ENCODE measurements around the gene TMIGD1.

TMIGD1 gene

GRCh38 chr17:30380643-30381339 lies 46.9 kb upstream of the TMIGD1 start:
- Histone ChIP-seq H3K36me3 (replicated peaks; ENCODE audit: insufficient read depth, low read length) (no peaks in the 10 kb centered on the region), H3K9me2 (replicated peaks; ENCODE audit: insufficient read depth, low read length) (no peaks in the 10 kb centered on the region), H3K9ac (ENCODE audit: low read length) (no peak overlapping the region), H4K20me1 (ENCODE audit: insufficient read depth, low read length) (no peaks in the 10 kb centered on the region), H2AFZ (ENCODE audit: low read length) (no peak overlapping the region), H3F3A (ENCODE audit: insufficient read depth, low read length) (peaks cover 8% of the 10 kb centered on the region; the same call in 1 of the 2 replicates), H3K4me3 (ENCODE audit: low read length) (no peak overlapping the region), H3K9me3 (replicated peaks; ENCODE audit: insufficient read depth, low read length) (no peaks in the 10 kb centered on the region), H3K27ac (ENCODE audit: low read length) (no peak overlapping the region), H3K27me3 (replicated peaks; ENCODE audit: insufficient read depth, low read length) (no peaks in the 10 kb centered on the region), H3K4me2 (ENCODE audit: low read depth, low read length) (peak overlapping the region; percentile 57), H3K79me2 (ENCODE audit: low read length) (peaks cover 19% of the 10 kb centered on the region), H3K4me1 (ENCODE audit: low read length) (peaks cover 30% of the 10 kb centered on the region)
- TF ChIP-seq CTCF (IDR thresholded peaks at IDR 0.05; ENCODE audit: low read length) (no peak), EZH2 (optimal IDR thresholded peaks at IDR 0.05; ENCODE audit: low read depth, low read length) (no peak), EZH2phosphoT487 (IDR thresholded peaks at IDR 0.05; ENCODE audit: low read length) (no peak)
- DNase-seq, result no peak

- no peaks in the 10 kb centered on the region for H4K20me1 ChIP-seq (ENCODE audit: insufficient read depth, low read length)
- peaks cover 19% of the 10 kb centered on the region for H3K79me2 ChIP-seq (ENCODE audit: low read length)
- peak overlapping the region; percentile 60; the same call in 1 of the 2 replicates for H3K9ac ChIP-seq (ENCODE audit: low read length)
- H3K27ac ChIP-seq (ENCODE audit: low read length), result no peak overlapping the region
- H3K4me1 ChIP-seq (ENCODE audit: low read length), result peaks cover 33% of the 10 kb centered on the region
- no peaks in the 10 kb centered on the region for H3K9me3 ChIP-seq (replicated peaks; ENCODE audit: insufficient read depth, low read length)
- no peaks in the 10 kb centered on the region for H3K27me3 ChIP-seq (replicated peaks; ENCODE audit: insufficient read depth, low read length)
- DNase-seq, result no peak
- peak overlapping the region; percentile 77 for H3K4me3 ChIP-seq (ENCODE audit: low read length)
- H2AFZ ChIP-seq (ENCODE audit: low read length), result 0 out of 2 replicates have a peak overlapping the region, but pooled peaks have one; percentile 79
- TF ChIP-seq EZH2phosphoT487 (IDR thresholded peaks at IDR 0.05; ENCODE audit: low read length), result no peak
- H3F3A ChIP-seq (ENCODE audit: insufficient read depth, low read length), result peaks cover 8% of the 10 kb centered on the region; the same call in 1 of the 2 replicates
- H3K9me2 ChIP-seq (replicated peaks; ENCODE audit: insufficient read depth, low read length), result no peaks in the 10 kb centered on the region
- no peaks in the 10 kb centered on the region for H3K36me3 ChIP-seq (replicated peaks; ENCODE audit: insufficient read depth, low read length)
- peak overlapping the region; percentile 57 for H3K4me2 ChIP-seq (ENCODE audit: low read depth, low read length)
These were observed 46.1 kb upstream of the TMIGD1 start for GRCh38 chr17:30379903-30380381.

- Histone ChIP-seq H3K36me3 (replicated peaks; ENCODE audit: insufficient read depth, low read length) (no peaks in the 10 kb centered on the region), H3K9me2 (replicated peaks; ENCODE audit: insufficient read depth, low read length) (no peaks in the 10 kb centered on the region), H3K4me2 (ENCODE audit: low read depth, low read length) (peak overlapping the region; percentile 57), H3K9ac (ENCODE audit: low read length) (peak overlapping the region; percentile 60; the same call in 1 of the 2 replicates), H3K79me2 (ENCODE audit: low read length) (peaks cover 19% of the 10 kb centered on the region), H3K27me3 (replicated peaks; ENCODE audit: insufficient read depth, low read length) (no peaks in the 10 kb centered on the region), H3K4me3 (ENCODE audit: low read length) (peak overlapping the region; percentile 77), H3F3A (ENCODE audit: insufficient read depth, low read length) (peaks cover 8% of the 10 kb centered on the region; the same call in 1 of the 2 replicates), H2AFZ (ENCODE audit: low read length) (peak overlapping the region; percentile 79), H3K4me1 (ENCODE audit: low read length) (peaks cover 33% of the 10 kb centered on the region), H3K9me3 (replicated peaks; ENCODE audit: insufficient read depth, low read length) (no peaks in the 10 kb centered on the region), H3K27ac (ENCODE audit: low read length) (peak overlapping the region; percentile 21; the same call in 1 of the 2 replicates), H4K20me1 (ENCODE audit: insufficient read depth, low read length) (no peaks in the 10 kb centered on the region)
- TF ChIP-seq EZH2phosphoT487 (IDR thresholded peaks at IDR 0.05; ENCODE audit: low read length) (no peak), CTCF (IDR thresholded peaks at IDR 0.05; ENCODE audit: low read length) (no peak), EZH2 (optimal IDR thresholded peaks at IDR 0.05; ENCODE audit: low read depth, low read length) (no peak)
- peak; percentile 15 for DNase-seq
These were observed 45.5 kb upstream of the TMIGD1 start for GRCh38 chr17:30379303-30379902.
